Measurements from ENCODE around the gene MAGEB2. TPM values are rescaled to one million over a fixed set of nuclear protein-coding genes. Genes with fewer than 3 reads are reported as not detected.
"Not testable (repeated sequence)": the region's sequence is repeated elsewhere in the genome, so short reads cannot be mapped to it uniquely, and the experiment has no call there.

Gene MAGEB2
- not detected for total RNA-seq
- long read RNA-seq: 0 reads

- DNase-seq (ENCODE audit: low spot score): no peak
Observed at GRCh38 chrX:30215357-30215843, at the start of gene MAGEB2. Gene MAGEB2, plus strand, starts transcription at chrX:30215563. Its CDS starts 3,018 bp downstream, at chrX:30218581.

GRCh38 chrX:30170900-30171299, 44.5 kb upstream of the MAGEB2 start:
- no peak for DNase-seq (ENCODE audit: low spot score)

- DNase-seq (ENCODE audit: low spot score): no peak
Observed at GRCh38 chrX:30181353-30181752, 34.0 kb upstream of the MAGEB2 start.

- no peak for DNase-seq (ENCODE audit: low spot score)
Observed at GRCh38 chrX:30183554-30183953, 31.8 kb upstream of the MAGEB2 start.

- DNase-seq (ENCODE audit: low spot score): no peak
Observed at GRCh38 chrX:30190426-30190825, 24.9 kb upstream of the MAGEB2 start.

- DNase-seq (ENCODE audit: low spot score): not testable (repeated sequence)
Observed at GRCh38 chrX:30193910-30194309, 21.5 kb upstream of the MAGEB2 start.

GRCh38 chrX:30196322-30196721, 19.0 kb upstream of the MAGEB2 start:
- DNase-seq (ENCODE audit: low spot score): no peak

- no peak for DNase-seq (ENCODE audit: low spot score)
Observed at GRCh38 chrX:30212172-30212571, 3.2 kb upstream of the MAGEB2 start.

- DNase-seq (ENCODE audit: low spot score): no peak
Observed at GRCh38 chrX:30217465-30217864, 2.1 kb downstream of the MAGEB2 start.

- no peak for DNase-seq (ENCODE audit: low spot score)
Observed at GRCh38 chrX:30219372-30219771, 4.0 kb downstream of the MAGEB2 start.

- no peak for DNase-seq (ENCODE audit: low spot score)
Observed at GRCh38 chrX:30220661-30221060, 5.3 kb downstream of the MAGEB2 start.

- no peak for DNase-seq (ENCODE audit: low spot score)
Observed at GRCh38 chrX:30224536-30224935, 9.2 kb downstream of the MAGEB2 start.

- DNase-seq (ENCODE audit: low spot score): no peak
Observed at GRCh38 chrX:30228526-30228925, 13.2 kb downstream of the MAGEB2 start.

GRCh38 chrX:30230395-30230794, 15.0 kb downstream of the MAGEB2 start, which contains the start of gene MAGEB3:
Gene MAGEB3, plus strand, starts transcription at chrX:30230657. Its CDS starts 5,268 bp downstream, at chrX:30235925.
- no peak for DNase-seq (ENCODE audit: low spot score)

- DNase-seq (ENCODE audit: low spot score): no peak
Observed at GRCh38 chrX:30241724-30242415, 26.5 kb downstream of the MAGEB2 start, which contains the start of gene MAGEB4. Gene MAGEB4, plus strand, starts transcription at chrX:30242000. Its CDS starts 136 bp downstream, at chrX:30242136.

- DNase-seq (ENCODE audit: low spot score): no peak
Observed at GRCh38 chrX:30246769-30247489, 31.6 kb downstream of the MAGEB2 start, which contains the start of gene MAGEB1. Gene MAGEB1, plus strand, starts transcription at chrX:30247146. Its CDS starts 3,348 bp downstream, at chrX:30250494.

- DNase-seq (ENCODE audit: low spot score): no peak
Observed at GRCh38 chrX:30248854-30249253, 33.5 kb downstream of the MAGEB2 start.

- no peak for DNase-seq (ENCODE audit: low spot score)
Observed at GRCh38 chrX:30253257-30253656, 37.9 kb downstream of the MAGEB2 start.

GRCh38 chrX:30259927-30260326, 44.6 kb downstream of the MAGEB2 start:
- DNase-seq (ENCODE audit: low spot score): no peak

- no peak for DNase-seq (ENCODE audit: low spot score)
Observed at GRCh38 chrX:30261012-30261411, 45.6 kb downstream of the MAGEB2 start.

GRCh38 chrX:30262763-30263162, 47.4 kb downstream of the MAGEB2 start:
- DNase-seq (ENCODE audit: low spot score): no peak
